Stimulated activated CD4-positive, alpha-beta T cell treated with anti-CD3 and anti-CD28 coated beads, Interleukin-1b, Interleukin-23, amount 100 ng/mL, for 1 hour (primary cell): ENCODE results near the gene ZBTB20.

Source experiments
- DNase-seq, 2 donors: peaks; one replicate each; pipeline ENCODE4 v3.0.0-alpha.2; 2020; ENCODE audit warnings: low read depth in 2 of 2

The ZBTB20 gene

DNA sequence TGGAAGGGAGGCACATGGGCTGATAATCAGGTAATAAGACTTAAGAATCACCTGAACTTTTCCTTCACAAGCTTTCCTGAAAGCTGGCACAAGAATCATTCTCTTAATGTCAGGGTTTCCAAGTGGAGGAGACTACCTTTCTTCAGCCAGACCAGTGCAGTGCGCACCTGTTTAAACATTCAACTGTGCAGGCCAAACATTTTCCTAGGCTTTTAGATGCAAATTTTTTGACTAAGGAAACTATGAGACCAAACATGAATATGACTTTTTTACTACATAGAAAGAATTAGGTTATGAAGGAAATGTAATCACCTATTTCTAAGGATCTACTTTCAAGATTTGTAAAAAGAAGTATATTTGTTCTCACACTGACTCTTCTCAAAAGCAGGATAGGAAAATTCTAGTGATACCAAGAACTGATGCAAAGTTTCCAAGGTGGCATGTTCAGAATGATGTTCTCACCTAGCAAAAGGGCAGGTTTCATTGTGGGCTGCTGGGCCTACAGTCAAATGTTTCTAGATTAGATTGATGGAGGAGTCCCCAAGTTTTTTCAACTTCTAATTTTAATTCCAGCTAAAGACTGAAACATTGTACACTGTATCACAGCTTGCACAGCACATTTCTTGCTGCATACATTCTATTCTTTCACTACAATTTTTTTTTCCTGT is 514.2 kb downstream of the ZBTB20 start:
- no peak for DNase-seq

DNA sequence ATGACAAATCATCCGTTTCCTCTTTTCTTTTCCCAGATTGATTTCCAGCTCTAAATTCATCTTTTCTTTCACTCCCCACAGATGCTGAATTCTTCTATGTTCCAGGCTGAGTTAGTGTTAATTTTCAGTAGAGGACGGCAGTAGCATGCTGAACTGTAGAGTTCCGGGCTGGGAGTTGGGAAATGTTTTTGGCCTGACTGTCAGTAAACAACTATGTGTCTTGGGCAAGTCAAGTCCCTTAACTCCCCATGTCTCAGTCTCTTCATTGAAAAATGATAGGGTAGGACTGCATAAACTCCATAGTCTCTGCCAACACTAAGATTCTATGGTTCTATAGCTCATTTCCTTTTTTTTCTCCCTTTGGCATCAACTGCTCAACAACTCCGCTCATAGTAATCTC is 519.3 kb downstream of the ZBTB20 start:
- no peak for DNase-seq

DNA sequence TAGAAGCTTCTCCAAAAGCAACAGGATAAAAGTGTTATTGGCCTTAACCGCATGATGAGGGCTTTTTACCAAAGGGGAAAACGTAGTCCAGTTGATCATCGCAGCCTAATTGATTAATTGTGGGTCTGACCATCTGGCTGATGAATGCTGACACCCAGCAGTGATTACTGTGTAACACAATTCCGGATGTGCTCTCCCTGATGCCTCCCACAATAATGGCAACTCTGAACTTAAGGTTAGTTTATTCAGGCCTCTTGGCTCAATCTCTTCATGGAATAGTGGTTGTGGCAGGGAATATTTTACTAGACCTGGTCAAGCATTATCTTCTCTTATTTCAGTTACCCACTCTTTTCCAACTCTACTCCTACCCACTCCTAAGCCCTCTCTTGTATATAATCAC is 520.3 kb downstream of the ZBTB20 start:
- no peak for DNase-seq

DNA sequence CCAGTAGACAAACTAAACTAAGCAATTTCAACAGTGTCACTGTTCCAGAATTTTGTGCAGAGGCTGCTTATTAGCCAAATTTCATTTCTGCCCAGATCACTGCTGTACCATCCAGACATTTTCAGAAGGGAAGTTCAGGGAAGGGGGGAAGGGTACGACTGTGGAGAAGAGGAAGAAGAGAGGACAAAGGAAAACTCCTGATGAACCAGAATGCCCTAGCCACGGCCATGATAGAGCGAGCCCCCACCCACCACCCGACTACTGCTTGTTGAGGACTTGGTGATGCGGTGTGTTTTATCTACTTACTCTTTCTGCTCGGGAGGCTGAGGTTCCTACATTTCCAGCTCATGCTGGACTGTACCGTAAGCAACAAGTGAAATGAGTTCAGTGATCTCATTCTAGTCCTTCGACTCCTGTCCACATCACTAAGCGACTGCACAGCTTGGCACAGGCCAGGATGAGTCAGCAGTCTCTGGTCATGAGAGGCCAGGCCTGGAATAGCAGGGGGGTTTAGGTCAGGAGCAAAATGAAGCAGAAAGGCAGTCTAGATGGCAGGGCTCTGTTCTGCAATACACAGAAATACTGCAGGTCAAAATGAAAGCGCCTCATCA is 522.4 kb downstream of the ZBTB20 start:
- DNase-seq, result no peak

DNA sequence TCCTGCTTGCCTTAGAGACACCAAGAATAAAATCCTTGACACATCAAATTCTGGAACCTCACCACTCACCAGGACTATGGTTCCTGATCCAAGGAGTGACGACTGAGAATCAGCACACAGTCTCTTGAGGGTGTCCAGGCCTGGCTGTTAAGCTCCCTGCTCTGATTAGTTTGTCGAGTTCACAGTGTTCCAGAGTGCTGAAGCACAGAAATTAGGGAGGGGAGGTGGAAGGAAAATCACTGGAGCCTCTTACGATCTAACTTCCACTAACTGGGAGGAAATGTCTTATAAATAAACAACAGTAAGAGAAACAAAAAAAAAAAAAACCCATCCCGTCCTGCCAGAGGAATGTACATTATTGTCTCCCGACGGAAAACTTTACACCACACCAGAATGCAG is 523.0 kb downstream of the ZBTB20 start:
- no peak for DNase-seq

DNA sequence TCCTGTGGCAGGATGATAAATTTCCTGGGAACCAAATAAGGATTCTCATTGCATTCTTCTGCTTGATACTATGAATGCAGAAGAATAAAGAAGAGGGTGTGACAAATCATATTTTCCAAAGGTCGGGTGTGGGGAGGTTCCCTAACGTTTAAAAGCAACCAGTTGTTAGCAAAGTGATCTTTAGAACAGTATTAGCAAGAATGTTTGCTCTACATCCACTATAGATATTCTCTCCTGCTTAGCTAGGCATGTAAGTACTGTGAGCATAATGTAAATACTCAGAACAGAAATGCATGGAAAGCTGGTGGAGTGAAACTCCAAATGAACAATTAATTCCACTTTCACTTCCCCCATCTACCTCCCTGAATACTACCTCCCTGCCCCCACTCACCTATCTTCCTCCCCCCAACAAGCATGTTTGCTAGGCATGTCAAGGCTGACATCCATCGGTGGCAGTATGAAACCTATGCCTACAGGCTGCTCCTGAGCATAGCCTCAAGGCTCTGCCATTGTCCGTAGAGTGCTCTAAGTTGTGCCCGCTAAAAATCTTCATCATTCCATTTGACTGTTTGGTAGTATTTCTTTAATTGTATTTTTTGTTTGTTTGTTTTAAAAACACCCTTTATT is 523.6 kb downstream of the ZBTB20 start:
- no peak for DNase-seq

DNA sequence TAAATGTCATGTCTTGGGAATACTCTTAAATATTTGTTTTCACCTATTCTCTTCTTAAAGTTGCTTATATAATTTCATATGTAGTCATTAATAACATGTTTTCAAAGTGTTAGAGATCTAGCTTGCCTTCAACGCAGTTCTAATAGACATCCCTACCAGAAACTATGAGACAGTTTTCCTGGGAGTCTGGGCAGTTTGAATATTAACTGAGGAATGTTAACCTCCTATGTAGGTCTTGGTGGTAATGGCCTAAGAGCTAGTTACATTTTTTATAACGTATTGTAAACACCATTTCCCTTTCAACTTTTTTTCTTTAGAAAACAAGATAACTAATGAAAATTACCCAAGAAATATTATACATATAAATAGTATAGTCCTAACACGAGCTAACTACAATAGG is 525.1 kb downstream of the ZBTB20 start:
- DNase-seq, result no peak

DNA sequence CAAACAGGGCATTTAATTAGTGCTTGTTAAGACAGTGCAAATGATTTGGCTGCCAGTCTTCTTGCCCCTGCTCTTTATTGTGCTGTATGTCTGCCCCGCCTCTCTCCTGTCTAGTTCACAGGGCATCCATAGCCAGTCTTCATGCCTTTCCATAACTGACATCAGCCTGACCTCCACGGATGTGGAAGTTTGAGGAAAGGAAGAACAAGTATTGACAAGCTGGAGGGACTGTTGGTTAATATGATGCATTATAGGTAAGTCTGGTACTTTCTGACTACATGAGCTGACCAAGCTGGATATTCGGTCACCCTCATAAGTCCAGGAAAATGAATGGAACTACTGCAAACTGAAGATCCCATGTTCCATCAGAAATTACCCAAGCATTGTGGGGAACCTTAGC is 527.3 kb downstream of the ZBTB20 start:
- no peak for DNase-seq

DNA sequence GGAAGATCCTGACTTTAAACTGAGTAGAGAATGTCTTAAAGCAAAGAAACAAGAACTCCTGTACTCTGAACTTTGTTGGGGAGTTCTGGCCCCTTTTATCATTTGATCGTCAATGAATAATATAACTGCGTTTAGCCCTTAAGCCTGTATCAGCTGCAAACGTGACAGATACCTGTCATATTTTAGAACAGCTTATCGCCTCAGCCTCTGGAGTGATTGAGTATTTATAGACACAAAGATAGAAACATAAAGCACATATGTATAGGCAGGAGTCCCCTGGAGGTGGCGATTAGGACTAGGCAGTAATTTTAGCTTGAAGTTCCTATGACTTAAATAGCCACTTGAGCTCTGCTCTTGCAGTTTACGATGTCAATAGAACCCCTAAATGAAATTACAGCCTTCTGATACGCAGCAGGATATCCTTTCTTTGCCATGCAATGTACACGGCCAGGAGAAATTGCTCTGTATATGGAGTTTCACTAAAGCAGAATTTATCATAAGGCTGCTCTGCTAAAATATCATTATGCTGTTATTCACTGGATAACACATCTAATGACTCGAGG is 531.5 kb downstream of the ZBTB20 start:
- DNase-seq, result no peak

DNA sequence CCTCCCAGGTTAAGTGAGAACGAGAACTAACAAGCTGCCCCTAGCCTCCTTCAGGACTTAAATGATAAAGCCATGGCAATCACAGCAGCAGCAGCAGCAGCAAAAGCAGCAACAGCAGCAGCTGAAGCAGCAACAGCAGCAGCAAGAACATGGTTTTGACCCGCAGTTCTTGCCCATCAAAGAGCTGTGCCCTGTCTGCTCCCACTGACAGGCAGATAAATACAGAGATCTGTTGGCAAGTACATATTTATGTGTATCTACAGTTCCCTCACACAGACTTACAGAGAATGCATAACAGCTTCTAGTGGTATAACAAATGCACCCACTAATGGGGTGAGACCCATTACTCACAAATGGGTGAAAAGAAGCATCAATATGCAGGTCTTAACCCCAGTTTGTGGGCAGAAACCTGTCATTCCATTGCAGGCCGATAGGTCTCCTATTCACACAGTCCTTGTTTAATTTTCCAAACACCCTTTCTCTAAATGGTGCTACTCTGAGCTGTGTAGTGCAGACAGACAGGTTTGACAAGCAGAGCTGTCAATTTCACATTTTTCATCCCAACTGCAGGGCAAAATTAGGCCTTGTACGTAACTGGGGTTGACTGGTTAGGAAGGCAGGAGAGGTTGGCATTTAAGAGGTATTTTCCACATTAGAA is 537.0 kb downstream of the ZBTB20 start:
- no peak for DNase-seq

DNA sequence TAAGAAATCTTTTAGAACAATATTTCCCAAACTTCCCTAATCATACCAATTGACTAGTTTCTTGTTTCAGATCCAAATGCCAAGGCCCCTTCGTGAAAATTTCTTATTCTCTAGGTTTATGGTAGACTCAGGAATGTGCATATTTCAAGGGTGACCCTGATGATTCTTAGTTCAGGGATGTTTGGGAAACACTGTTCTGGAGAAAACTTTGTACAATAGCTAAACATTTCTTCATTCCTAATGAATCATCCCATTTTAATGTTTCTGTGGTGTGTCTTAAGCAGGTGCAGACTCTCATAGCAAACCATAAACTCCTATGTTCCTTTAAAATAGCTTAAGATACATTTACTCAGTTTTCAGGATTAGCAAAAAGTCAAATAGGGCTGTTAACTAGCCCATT is 538.8 kb downstream of the ZBTB20 start:
- no peak for DNase-seq

DNA sequence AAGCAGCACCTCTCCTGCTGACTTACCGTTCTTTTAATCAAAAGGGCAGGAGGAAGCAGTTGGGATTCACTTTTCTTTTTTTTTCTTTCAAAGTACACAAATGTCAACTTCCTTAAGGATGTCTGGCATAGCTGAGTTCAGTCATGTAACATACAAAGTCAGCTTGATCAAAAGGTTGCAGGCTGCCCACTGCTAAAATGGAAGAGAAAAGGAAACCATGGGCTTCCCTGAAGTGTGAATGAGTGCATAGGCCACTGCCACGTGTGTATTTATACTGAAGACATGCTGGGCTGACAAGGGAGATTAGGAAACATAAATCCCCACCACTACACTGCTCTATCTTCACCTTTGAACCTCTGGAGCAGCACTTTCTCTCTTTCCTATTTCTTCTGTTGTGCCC is 540.8 kb downstream of the ZBTB20 start:
- DNase-seq, result no peak

DNA sequence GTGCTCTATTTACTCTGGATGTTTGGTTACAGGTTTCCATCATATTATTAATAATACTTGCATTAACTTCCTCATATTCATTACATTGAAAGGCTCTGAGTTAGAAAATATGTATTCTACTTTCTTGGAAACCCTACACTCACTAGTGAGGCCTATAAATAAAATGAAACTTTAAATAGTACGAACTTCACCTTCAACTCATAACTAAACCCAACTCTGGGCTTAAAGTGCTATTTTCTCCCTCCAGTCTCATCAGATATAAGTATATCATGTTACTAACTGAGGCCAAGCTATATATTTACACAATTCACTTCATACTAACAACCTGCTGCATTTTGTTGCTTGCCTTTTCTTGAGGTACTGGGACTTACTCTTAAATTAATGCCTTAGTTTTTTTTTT is 546.5 kb downstream of the ZBTB20 start:
- DNase-seq, result no peak

DNA sequence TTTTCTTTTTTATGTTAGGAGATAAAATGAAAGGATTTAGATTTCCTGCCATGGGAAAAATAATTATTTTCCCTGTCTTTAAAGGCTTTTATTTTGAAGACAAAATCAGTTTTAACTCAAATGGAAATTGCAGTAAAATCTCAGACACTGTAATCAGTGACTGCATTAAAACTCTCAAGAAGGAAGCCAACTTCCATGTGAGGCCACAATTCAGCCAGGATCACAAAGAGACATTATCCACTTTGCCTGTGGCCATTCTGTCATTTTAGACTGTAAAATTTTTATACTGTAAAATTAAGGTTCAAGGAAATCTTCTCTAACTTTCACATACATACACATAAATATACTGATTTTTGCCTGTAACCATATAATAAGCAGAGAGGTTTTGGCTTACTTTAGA is 549.2 kb downstream of the ZBTB20 start:
- DNase-seq, result no peak

DNA sequence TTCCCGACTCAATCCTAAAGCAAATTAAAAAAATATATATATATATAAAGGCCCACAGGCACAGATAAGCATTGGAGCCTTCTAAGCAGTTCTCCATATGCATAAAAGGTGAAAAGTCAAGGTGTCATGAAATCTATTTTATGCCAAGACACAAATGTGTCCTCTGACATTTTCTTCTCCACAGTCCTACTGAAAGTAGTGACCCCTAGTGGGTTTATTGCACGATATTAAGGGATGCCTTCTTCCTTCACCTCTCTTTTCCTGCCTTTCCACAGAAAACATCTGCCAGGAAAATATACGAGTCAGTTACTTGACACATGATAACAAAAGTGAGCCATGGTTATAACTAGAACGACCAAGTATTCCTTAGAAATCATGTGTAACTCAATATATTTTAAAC is 550.1 kb downstream of the ZBTB20 start:
- DNase-seq, result no peak

DNA sequence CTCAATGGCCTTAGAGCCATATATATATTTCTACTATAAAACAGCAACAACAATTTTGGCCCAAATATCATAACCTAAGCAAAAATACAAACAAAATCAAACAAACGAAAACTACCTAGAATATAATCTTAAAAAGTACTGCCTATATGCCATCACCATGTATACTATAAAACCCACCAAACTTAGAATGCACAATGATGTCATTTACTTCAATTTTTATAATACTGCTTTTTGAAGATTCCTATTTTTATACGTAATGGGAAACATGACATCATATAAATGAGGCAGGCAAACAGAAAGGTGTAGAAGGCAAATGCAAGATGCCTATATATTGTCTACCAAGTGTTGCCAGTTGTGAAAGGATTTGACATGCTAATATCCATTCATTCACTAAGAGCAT is 550.9 kb downstream of the ZBTB20 start:
- no peak for DNase-seq

DNA sequence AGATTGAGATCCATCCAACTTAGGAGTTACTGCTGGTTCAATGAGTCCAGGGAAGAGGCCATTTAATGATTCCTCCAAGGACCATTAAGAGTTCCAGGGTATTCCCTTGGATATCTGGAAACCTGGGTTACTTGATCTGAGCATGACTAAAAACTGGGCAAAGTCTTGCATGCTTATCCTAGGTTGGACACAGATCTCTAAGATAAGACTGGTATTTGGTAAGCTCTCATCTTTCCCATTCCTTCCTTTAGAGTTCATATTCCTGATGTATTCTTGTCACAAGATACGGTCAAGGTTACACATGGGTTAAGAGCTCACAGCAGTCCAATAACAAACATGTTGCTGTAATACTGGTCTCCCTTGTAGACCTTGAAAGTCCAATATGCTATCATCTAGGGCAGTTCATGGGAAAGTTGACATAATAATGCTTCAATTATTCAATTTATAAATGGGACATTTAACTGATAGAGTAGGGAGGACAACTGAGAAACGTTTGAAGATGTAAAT is 551.5 kb downstream of the ZBTB20 start:
- DNase-seq, result no peak

DNA sequence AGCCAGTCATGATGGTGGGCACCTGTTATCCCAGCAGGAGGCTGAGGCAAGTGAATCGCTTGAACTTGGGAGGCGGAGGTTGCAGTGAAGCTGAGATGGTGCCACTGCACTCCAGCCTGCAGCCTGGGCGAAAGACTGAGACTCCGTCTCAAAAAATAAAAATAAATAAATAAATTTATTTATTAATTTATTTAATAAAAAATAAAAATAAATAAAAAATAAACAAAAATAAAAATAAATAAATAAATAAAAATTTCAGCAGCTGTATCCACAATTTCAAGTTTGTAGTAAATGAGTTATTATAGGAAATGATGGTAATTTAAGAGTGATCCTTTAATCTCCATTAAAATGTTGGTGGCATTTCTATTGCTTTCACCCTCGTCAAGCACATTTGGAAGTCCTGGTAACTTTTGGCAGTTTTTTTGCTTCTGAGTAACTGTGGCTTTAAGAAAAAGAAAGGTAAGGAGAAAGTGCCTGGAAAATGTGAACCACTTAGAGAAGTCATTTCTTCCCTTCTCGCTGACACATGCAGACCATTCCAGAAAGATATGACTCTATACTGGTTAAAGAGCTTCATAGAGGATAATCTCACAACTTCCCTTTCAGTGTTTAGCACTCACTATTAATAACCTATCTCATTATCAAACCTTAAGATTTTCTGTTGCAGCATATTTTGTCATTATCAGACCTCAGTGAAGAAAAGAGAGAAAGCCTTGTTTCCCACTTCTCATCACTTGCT is 556.6 kb downstream of the ZBTB20 start:
- DNase-seq, result no peak

DNA sequence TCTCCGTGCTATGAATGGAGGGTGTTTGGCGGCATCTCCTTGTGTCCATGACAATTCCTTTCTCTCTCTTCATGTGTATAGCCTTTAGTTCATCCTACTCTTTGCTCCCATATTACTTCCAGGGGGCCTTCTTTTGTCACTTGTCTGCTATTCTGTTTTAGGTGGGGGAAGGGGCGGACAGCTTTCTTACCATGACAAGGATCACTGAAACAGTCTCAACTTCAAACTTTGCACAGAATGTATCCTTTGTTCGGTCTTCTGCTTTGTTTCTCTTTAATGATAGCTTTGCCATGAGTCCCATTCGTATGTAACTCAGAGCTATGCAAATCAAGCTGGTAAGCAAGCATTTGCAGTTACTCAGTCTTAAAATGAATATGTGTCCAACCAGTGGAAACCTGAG is 559.1 kb downstream of the ZBTB20 start:
- no peak for DNase-seq

DNA sequence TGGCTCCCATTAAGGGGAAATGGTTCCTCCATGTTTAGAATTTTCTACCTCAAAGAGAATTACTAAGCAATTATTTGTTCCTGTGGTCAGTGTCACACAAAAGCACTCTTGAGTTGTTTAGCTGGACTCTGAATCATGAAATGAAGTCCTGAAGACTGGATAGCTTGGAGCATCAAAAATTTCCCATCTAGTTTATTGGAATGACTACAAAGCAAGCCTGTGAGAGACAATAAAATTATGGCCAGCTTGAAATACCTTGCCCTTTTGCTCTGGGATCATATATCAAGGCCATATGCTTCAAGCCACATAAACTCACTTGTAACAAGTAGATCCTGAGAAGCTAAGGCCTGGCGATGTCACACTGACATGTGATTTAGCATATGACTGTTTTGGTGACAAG is 561.0 kb downstream of the ZBTB20 start:
- no peak for DNase-seq

DNA sequence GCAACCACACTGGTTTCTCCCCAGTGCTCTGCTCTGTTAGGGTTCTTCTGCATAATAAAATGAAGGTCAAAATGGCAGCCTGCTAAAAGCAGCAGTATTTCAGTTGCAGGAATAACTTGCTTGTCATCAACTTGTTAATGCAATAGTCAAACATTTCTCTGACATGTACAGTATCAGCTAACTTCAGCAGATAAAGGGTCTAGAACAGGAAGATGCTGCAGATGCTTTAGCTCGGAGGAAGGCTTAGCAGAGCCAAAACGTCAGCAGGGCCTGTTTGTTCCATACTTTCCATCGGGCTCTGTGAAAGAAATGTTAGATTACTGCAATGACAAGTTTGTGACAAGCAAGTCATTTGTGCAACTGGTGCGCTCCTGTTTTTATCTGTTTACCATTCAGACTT is 561.4 kb downstream of the ZBTB20 start:
- DNase-seq, result no peak
